Measurements from ENCODE around the gene FLNB. TPM values are rescaled to one million over a fixed set of nuclear protein-coding genes. Genes with fewer than 3 reads are reported as not detected.
A peak's percentile ranks its signal among the peaks of the same experiment; 100 is the strongest.

Gene FLNB
- total and polyA plus RNA-seq, 2 of the 4 experiments (the other 2 are of a cell fraction): 78.0 to 136 TPM

GRCh38 chr3:58161435-58162398 lies 153.5 kb downstream of the FLNB start:
- in situ Hi-C loops (cut with MboI; ENCODE audit: low sequenced_read_pairs): no loop called here
- H2BK15ac ChIP-seq (ENCODE audit: low read depth, low read length): peak overlapping the region; percentile 64; the same call in 2 of the 3 replicates
- peak overlapping the region; percentile 73 for H2BK5ac ChIP-seq (ENCODE audit: low read depth, low read length, poor library complexity, severe bottlenecking)
- peak overlapping the region; percentile 10 to 81 for H4K8ac ChIP-seq (ENCODE audit: low read depth in 2 of 2, low read length in 2 of 2)
- no peaks in the 10 kb centered on the region for H3K27me3 ChIP-seq (ENCODE audit: control insufficient read depth, insufficient read depth, low read length)
- peak overlapping the region; percentile 60 for H2AFZ ChIP-seq (replicated peaks; ENCODE audit: low read length, poor library complexity)
- H3K23ac ChIP-seq (ENCODE audit: low read depth, low read length): peak overlapping the region; percentile 46
- peak overlapping the region; percentile 86 for H3K14ac ChIP-seq (replicated peaks; ENCODE audit: low read depth, low read length)
- DNase-seq (peak; percentile 98), ATAC-seq (ENCODE audit: low read depth) (peak; percentile 47)
- peaks cover 48% of the 10 kb centered on the region for H3K36me3 ChIP-seq (ENCODE audit: control insufficient read depth, insufficient read depth, low read length)
- H3K4me1 ChIP-seq (ENCODE audit: control insufficient read depth, insufficient read depth, low read length): peaks cover 25% of the 10 kb centered on the region
- H3K4ac ChIP-seq (ENCODE audit: low read depth, low read length): peak overlapping the region; percentile 96
- H2AK9ac ChIP-seq (replicated peaks; ENCODE audit: low read depth, low read length, poor library complexity): peak overlapping the region; percentile 93
- ChIA-PET CTCF (no interaction called here), POLR2A (ENCODE audit: unreplicated experiment) (no interaction called here)
- intact Hi-C loops (cut with micrococcal nuclease): loop anchor here (5.0 kb wide), 2 partner anchors 94 to 209 kb away; no protein-coding TSS in a partner anchor
- H2AK5ac ChIP-seq (ENCODE audit: low read depth, low read length): peak overlapping the region; percentile 99
- H3K9me3 ChIP-seq (ENCODE audit: control insufficient read depth, insufficient read depth, low read length): peaks cover 2% of the 10 kb centered on the region; the same call in 1 of the 2 replicates
- peaks cover 38% of the 10 kb centered on the region for H3K9me1 ChIP-seq (ENCODE audit: insufficient read depth, low read length)
- peaks cover 18% of the 10 kb centered on the region; the same call in 1 of the 2 replicates for H4K20me1 ChIP-seq (ENCODE audit: insufficient read depth, low read length)
- H3K56ac ChIP-seq (ENCODE audit: extremely low read depth, insufficient read depth, low read length): 0 out of 2 replicates have a peak overlapping the region, but pooled peaks have one; percentile 2
- H3K18ac ChIP-seq (ENCODE audit: low read depth, low read length): peak overlapping the region; percentile 25; the same call in 1 of the 2 replicates
- peaks cover 12 to 62% of the 10 kb centered on the region in 2 experiments for H3K79me1 ChIP-seq (ENCODE audit: low read depth in 1 of 2, low read length in 2 of 2)
- H4K91ac ChIP-seq (ENCODE audit: insufficient read depth, low read depth, low read length): peak overlapping the region; percentile 93
- peak overlapping the region; percentile 3 for H4K5ac ChIP-seq (ENCODE audit: low read depth, low read length)
- H2BK120ac ChIP-seq (ENCODE audit: low read depth, low read length): peak overlapping the region; percentile 90
- WGBS, 2 experiments (ENCODE audit: extremely low coverage in 2 of 2, insufficient read length in 1 of 2): 100% methylated on average over 2 of the region's 11 CpGs; no CpG with 5 or more reads in 1 of the 2 experiments
- peak overlapping the region; percentile 90 for H2BK20ac ChIP-seq (ENCODE audit: low read depth, low read length)
- no peak overlapping the region for H3K4me3 ChIP-seq (ENCODE audit: insufficient read depth, low read depth, low read length)
- no peak overlapping the region for H3K9ac ChIP-seq (ENCODE audit: low read depth, low read length)
- dilution Hi-C loops (cut with HindIII; ENCODE audit: low sequenced_read_pairs, unreplicated experiment): no loop called here
- H3K4me2 ChIP-seq (ENCODE audit: low read depth, low read length): no peak overlapping the region
- no TSS peak for BruUV-seq (replicated peaks)
- TF ChIP-seq MAFK (IDR thresholded peaks at IDR 0.05; ENCODE audit: low read depth, low read length): 0 out of 2 replicates have a peak, but pooled peaks have one; percentile 23
- TF ChIP-seq RFX5 (IDR thresholded peaks at IDR 0.05; ENCODE audit: low read depth, low read length): no peak; the same call in 1 of the 2 replicates
- no peak for TF ChIP-seq MAZ (IDR thresholded peaks at IDR 0.05; ENCODE audit: borderline replicate concordance, low read depth, low read length)
- peak; percentile 48; the same call in 1 of the 2 replicates for TF ChIP-seq MXI1 (IDR thresholded peaks at IDR 0.05; ENCODE audit: borderline replicate concordance, low read depth, low read length)
- no peak for TF ChIP-seq CTCF (conservative IDR thresholded peaks at IDR 0.05; ENCODE audit: low read depth, low read length)
- TF ChIP-seq USF2 (IDR thresholded peaks at IDR 0.05; ENCODE audit: low read depth, low read length): peak; percentile 45; the same call in 1 of the 2 replicates
- peak; percentile 61; the same call in 1 of the 2 replicates for TF ChIP-seq FOS (IDR thresholded peaks at IDR 0.05; ENCODE audit: low read depth, low read length)
- TF ChIP-seq CEBPB (IDR thresholded peaks at IDR 0.05; ENCODE audit: low read depth, low read length): peak; percentile 26; the same call in 1 of the 2 replicates
- TF ChIP-seq NFE2L2 (IDR thresholded peaks at IDR 0.05; ENCODE audit: low read depth, low read length): peak; percentile 73
- H3K27ac ChIP-seq (ENCODE audit: insufficient read depth, low read length): peak overlapping the region; percentile 3; the same call in 1 of the 2 replicates
